ENCODE measurements around the gene KCTD16.

KCTD16 gene

GRCh38 chr5:144453753-144454152 is 283.1 kb downstream of the KCTD16 start:
- no peaks in the 10 kb centered on the region for H3K27me3 ChIP-seq (ENCODE audit: control insufficient read depth, insufficient read depth, low read length)
- no peaks in the 10 kb centered on the region for H3K9me3 ChIP-seq (ENCODE audit: control insufficient read depth, low read depth, low read length)
- no peaks in the 10 kb centered on the region for H3K4me1 ChIP-seq (ENCODE audit: control insufficient read depth, low read depth, low read length)
- no peak overlapping the region for H3K27ac ChIP-seq (ENCODE audit: low read length)
- H3K4me3 ChIP-seq (ENCODE audit: low read length), result no peak overlapping the region
- no peak overlapping the region for H3K9ac ChIP-seq (ENCODE audit: low read length)
- no peaks in the 10 kb centered on the region for H3K36me3 ChIP-seq (ENCODE audit: control insufficient read depth, low read depth, low read length)

GRCh38 chr5:144457160-144457559 is 286.5 kb downstream of the KCTD16 start:
- Histone ChIP-seq H3K9ac (ENCODE audit: low read length) (no peak overlapping the region), H3K4me1 (ENCODE audit: control insufficient read depth, low read depth, low read length) (no peaks in the 10 kb centered on the region), H3K4me3 (ENCODE audit: low read length) (no peak overlapping the region), H3K36me3 (ENCODE audit: control insufficient read depth, low read depth, low read length) (no peaks in the 10 kb centered on the region), H3K27me3 (ENCODE audit: control insufficient read depth, insufficient read depth, low read length) (no peaks in the 10 kb centered on the region), H3K9me3 (ENCODE audit: control insufficient read depth, low read depth, low read length) (no peaks in the 10 kb centered on the region), H3K27ac (ENCODE audit: low read length) (no peak overlapping the region)

GRCh38 chr5:144458216-144458615 is 287.5 kb downstream of the KCTD16 start:
- H3K27ac ChIP-seq (ENCODE audit: low read length), result no peak overlapping the region
- H3K36me3 ChIP-seq (ENCODE audit: control insufficient read depth, low read depth, low read length), result no peaks in the 10 kb centered on the region
- no peak overlapping the region for H3K4me3 ChIP-seq (ENCODE audit: low read length)

GRCh38 chr5:144460600-144460999 is 289.9 kb downstream of the KCTD16 start:
- H3K27ac ChIP-seq (ENCODE audit: low read length), result no peak overlapping the region
- H3K27me3 ChIP-seq (ENCODE audit: control insufficient read depth, insufficient read depth, low read length), result no peaks in the 10 kb centered on the region

More at GRCh38 chr5:144458216-144458615, 287.5 kb downstream of the KCTD16 start:
- Histone ChIP-seq H3K27me3 (ENCODE audit: control insufficient read depth, insufficient read depth, low read length) (no peaks in the 10 kb centered on the region), H3K4me1 (ENCODE audit: control insufficient read depth, low read depth, low read length) (no peaks in the 10 kb centered on the region), H3K9me3 (ENCODE audit: control insufficient read depth, low read depth, low read length) (no peaks in the 10 kb centered on the region), H3K9ac (ENCODE audit: low read length) (no peak overlapping the region)

GRCh38 chr5:144462577-144462976 is 291.9 kb downstream of the KCTD16 start:
- Histone ChIP-seq H3K36me3 (ENCODE audit: control insufficient read depth, low read depth, low read length) (no peaks in the 10 kb centered on the region), H3K4me1 (ENCODE audit: control insufficient read depth, low read depth, low read length) (peaks cover 1% of the 10 kb centered on the region), H3K4me3 (ENCODE audit: low read length) (no peak overlapping the region), H3K27me3 (ENCODE audit: control insufficient read depth, insufficient read depth, low read length) (no peaks in the 10 kb centered on the region), H3K9ac (ENCODE audit: low read length) (no peak overlapping the region), H3K9me3 (ENCODE audit: control insufficient read depth, low read depth, low read length) (no peaks in the 10 kb centered on the region), H3K27ac (ENCODE audit: low read length) (no peak overlapping the region)

More at GRCh38 chr5:144460600-144460999, 289.9 kb downstream of the KCTD16 start:
- no peak overlapping the region for H3K4me3 ChIP-seq (ENCODE audit: low read length)
- no peaks in the 10 kb centered on the region for H3K36me3 ChIP-seq (ENCODE audit: control insufficient read depth, low read depth, low read length)
- no peaks in the 10 kb centered on the region for H3K4me1 ChIP-seq (ENCODE audit: control insufficient read depth, low read depth, low read length)
- H3K9me3 ChIP-seq (ENCODE audit: control insufficient read depth, low read depth, low read length), result no peaks in the 10 kb centered on the region
- H3K9ac ChIP-seq (ENCODE audit: low read length), result no peak overlapping the region

- Histone ChIP-seq H3K36me3 (ENCODE audit: control insufficient read depth, low read depth, low read length) (no peaks in the 10 kb centered on the region), H3K4me3 (ENCODE audit: low read length) (no peak overlapping the region), H3K27ac (ENCODE audit: low read length) (no peak overlapping the region), H3K9me3 (ENCODE audit: control insufficient read depth, low read depth, low read length) (no peaks in the 10 kb centered on the region), H3K4me1 (ENCODE audit: control insufficient read depth, low read depth, low read length) (peaks cover 8% of the 10 kb centered on the region), H3K27me3 (ENCODE audit: control insufficient read depth, insufficient read depth, low read length) (no peaks in the 10 kb centered on the region), H3K9ac (ENCODE audit: low read length) (no peak overlapping the region)
Measured at GRCh38 chr5:144463481-144464223, 293.0 kb downstream of the KCTD16 start.

GRCh38 chr5:144464306-144464705 is 293.6 kb downstream of the KCTD16 start:
- H3K9ac ChIP-seq (ENCODE audit: low read length), result no peak overlapping the region
- no peak overlapping the region for H3K27ac ChIP-seq (ENCODE audit: low read length)
- no peaks in the 10 kb centered on the region for H3K9me3 ChIP-seq (ENCODE audit: control insufficient read depth, low read depth, low read length)
- peaks cover 8% of the 10 kb centered on the region for H3K4me1 ChIP-seq (ENCODE audit: control insufficient read depth, low read depth, low read length)
- no peak overlapping the region for H3K4me3 ChIP-seq (ENCODE audit: low read length)
- no peaks in the 10 kb centered on the region for H3K27me3 ChIP-seq (ENCODE audit: control insufficient read depth, insufficient read depth, low read length)
- H3K36me3 ChIP-seq (ENCODE audit: control insufficient read depth, low read depth, low read length), result no peaks in the 10 kb centered on the region

- H3K9ac ChIP-seq (ENCODE audit: low read length), result no peak overlapping the region
- H3K27me3 ChIP-seq (ENCODE audit: control insufficient read depth, insufficient read depth, low read length), result no peaks in the 10 kb centered on the region
- no peaks in the 10 kb centered on the region for H3K9me3 ChIP-seq (ENCODE audit: control insufficient read depth, low read depth, low read length)
- H3K27ac ChIP-seq (ENCODE audit: low read length), result no peak overlapping the region
- H3K4me3 ChIP-seq (ENCODE audit: low read length), result no peak overlapping the region
- H3K36me3 ChIP-seq (ENCODE audit: control insufficient read depth, low read depth, low read length), result no peaks in the 10 kb centered on the region
- H3K4me1 ChIP-seq (ENCODE audit: control insufficient read depth, low read depth, low read length), result peaks cover 8% of the 10 kb centered on the region
Measured at GRCh38 chr5:144465441-144465840, 294.8 kb downstream of the KCTD16 start.

GRCh38 chr5:144467792-144468191 is 297.1 kb downstream of the KCTD16 start:
- Histone ChIP-seq H3K9ac (ENCODE audit: low read length) (no peak overlapping the region), H3K27ac (ENCODE audit: low read length) (no peak overlapping the region)

GRCh38 chr5:144468571-144468970 is 297.9 kb downstream of the KCTD16 start:
- Histone ChIP-seq H3K27ac (ENCODE audit: low read length) (no peak overlapping the region), H3K9me3 (ENCODE audit: control insufficient read depth, low read depth, low read length) (no peaks in the 10 kb centered on the region), H3K4me1 (ENCODE audit: control insufficient read depth, low read depth, low read length) (peaks cover 8% of the 10 kb centered on the region), H3K36me3 (ENCODE audit: control insufficient read depth, low read depth, low read length) (no peaks in the 10 kb centered on the region), H3K4me3 (ENCODE audit: low read length) (no peak overlapping the region), H3K9ac (ENCODE audit: low read length) (no peak overlapping the region), H3K27me3 (ENCODE audit: control insufficient read depth, insufficient read depth, low read length) (no peaks in the 10 kb centered on the region)

More at GRCh38 chr5:144467792-144468191, 297.1 kb downstream of the KCTD16 start:
- Histone ChIP-seq H3K4me3 (ENCODE audit: low read length) (no peak overlapping the region), H3K9me3 (ENCODE audit: control insufficient read depth, low read depth, low read length) (no peaks in the 10 kb centered on the region), H3K27me3 (ENCODE audit: control insufficient read depth, insufficient read depth, low read length) (no peaks in the 10 kb centered on the region), H3K4me1 (ENCODE audit: control insufficient read depth, low read depth, low read length) (peaks cover 8% of the 10 kb centered on the region), H3K36me3 (ENCODE audit: control insufficient read depth, low read depth, low read length) (no peaks in the 10 kb centered on the region)

GRCh38 chr5:144469106-144469505 is 298.4 kb downstream of the KCTD16 start:
- Histone ChIP-seq H3K27me3 (ENCODE audit: control insufficient read depth, insufficient read depth, low read length) (no peaks in the 10 kb centered on the region), H3K9me3 (ENCODE audit: control insufficient read depth, low read depth, low read length) (no peaks in the 10 kb centered on the region), H3K27ac (ENCODE audit: low read length) (no peak overlapping the region), H3K9ac (ENCODE audit: low read length) (no peak overlapping the region), H3K4me1 (ENCODE audit: control insufficient read depth, low read depth, low read length) (peaks cover 8% of the 10 kb centered on the region), H3K4me3 (ENCODE audit: low read length) (no peak overlapping the region), H3K36me3 (ENCODE audit: control insufficient read depth, low read depth, low read length) (no peaks in the 10 kb centered on the region)

GRCh38 chr5:144472221-144472620 is 301.5 kb downstream of the KCTD16 start:
- Histone ChIP-seq H3K4me3 (ENCODE audit: low read length) (no peak overlapping the region), H3K9me3 (ENCODE audit: control insufficient read depth, low read depth, low read length) (no peaks in the 10 kb centered on the region), H3K9ac (ENCODE audit: low read length) (no peak overlapping the region), H3K4me1 (ENCODE audit: control insufficient read depth, low read depth, low read length) (peaks cover 8% of the 10 kb centered on the region), H3K27me3 (ENCODE audit: control insufficient read depth, insufficient read depth, low read length) (no peaks in the 10 kb centered on the region), H3K36me3 (ENCODE audit: control insufficient read depth, low read depth, low read length) (no peaks in the 10 kb centered on the region), H3K27ac (ENCODE audit: low read length) (no peak overlapping the region)
